Measurements from ENCODE around the gene SLC26A1. TPM values are rescaled to one million over a fixed set of nuclear protein-coding genes. Genes with fewer than 3 reads are reported as not detected.

SLC26A1 gene
- total and polyA plus RNA-seq, 2 experiments from 2014 or later = 0.22 to 1.8 TPM

GRCh38 chr4:968621-969394 is 24.4 kb downstream of the SLC26A1 start:
- H3K4me3 ChIP-seq = no peak overlapping the region
- no peaks in the 10 kb centered on the region for H4K20me1 ChIP-seq (ENCODE audit: insufficient read depth)
- 82 to 92% methylated on average over 18 to 20 of the region's 23 CpGs for WGBS, 2 experiments (ENCODE audit: low coverage in 1 of 2, low lambda C conversion rate in 2 of 2, missing lambda C conversion rate in 2 of 2)
- no peaks in the 10 kb centered on the region for H3K27me3 ChIP-seq (replicated peaks; ENCODE audit: insufficient read depth)
- peaks cover 5% of the 10 kb centered on the region; the same call in 1 of the 2 replicates for H3K4me1 ChIP-seq (ENCODE audit: insufficient read depth)
- TF ChIP-seq EZH2 (IDR thresholded peaks at IDR 0.05; ENCODE audit: insufficient read depth, poor library complexity, severe bottlenecking) = no peak
- H3K27ac ChIP-seq = no peak overlapping the region
- peaks cover 14% of the 10 kb centered on the region; the same call in 1 of the 2 replicates for H3K79me2 ChIP-seq (ENCODE audit: insufficient read depth)
- H2AFZ ChIP-seq = no peak overlapping the region
- no peak overlapping the region for H3K9ac ChIP-seq
- in situ Hi-C loops (cut with MboI) = no loop called here
- H3K9me3 ChIP-seq (ENCODE audit: low read depth) = no peaks in the 10 kb centered on the region
- H3K36me3 ChIP-seq (ENCODE audit: low read depth) = no peaks in the 10 kb centered on the region
- H3K4me2 ChIP-seq (ENCODE audit: unreplicated experiment) = no peak overlapping the region
- no peak for DNase-seq
- H3K9me2 ChIP-seq (ENCODE audit: insufficient read depth) = no peaks in the 10 kb centered on the region
- H3F3A ChIP-seq (ENCODE audit: insufficient read depth) = no peaks in the 10 kb centered on the region

DNA sequence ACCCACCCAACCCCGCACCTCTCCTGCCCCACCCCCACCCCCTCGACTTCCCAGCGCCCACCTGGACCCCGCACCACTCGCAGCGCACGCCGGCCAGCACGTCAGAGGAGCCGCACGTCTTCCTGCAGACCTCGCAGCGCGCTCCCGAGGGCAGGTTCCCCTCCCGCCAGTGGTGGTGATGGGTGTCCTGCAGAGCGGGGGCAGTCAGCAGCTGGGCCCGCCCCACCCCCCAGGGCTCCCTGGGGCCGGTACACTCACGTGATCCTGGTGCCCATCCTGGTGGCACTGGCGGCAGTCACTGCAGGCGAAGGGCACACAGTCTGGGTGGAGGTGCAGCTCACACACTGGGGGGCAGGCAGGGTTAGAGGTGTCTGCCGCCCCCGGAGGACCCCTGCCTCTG is 25.0 kb downstream of the SLC26A1 start:
- 72 to 80% methylated on average over 11 to 22 of the region's 24 CpGs for WGBS, 2 experiments (ENCODE audit: low coverage in 1 of 2, low lambda C conversion rate in 2 of 2, missing lambda C conversion rate in 2 of 2)
- H3K4me3 ChIP-seq = no peak overlapping the region

GRCh38 chr4:967113-968104 is 25.8 kb downstream of the SLC26A1 start:
- in situ Hi-C loops (cut with MboI) = no loop called here
- H2AFZ ChIP-seq = no peak overlapping the region
- H3K27me3 ChIP-seq (replicated peaks; ENCODE audit: insufficient read depth) = no peaks in the 10 kb centered on the region
- peaks cover 8% of the 10 kb centered on the region; the same call in 1 of the 2 replicates for H3K79me2 ChIP-seq (ENCODE audit: insufficient read depth)
- H3K9me2 ChIP-seq (ENCODE audit: insufficient read depth) = no peaks in the 10 kb centered on the region
- no peaks in the 10 kb centered on the region for H3K9me3 ChIP-seq (ENCODE audit: low read depth)
- H4K20me1 ChIP-seq (ENCODE audit: insufficient read depth) = no peaks in the 10 kb centered on the region
- no peak for DNase-seq
- TF ChIP-seq EZH2 (IDR thresholded peaks at IDR 0.05; ENCODE audit: insufficient read depth, poor library complexity, severe bottlenecking) (no peak), EZH2phosphoT487 (IDR thresholded peaks at IDR 0.05; ENCODE audit: insufficient read depth, low read depth) (no peak)
- no peak overlapping the region for H3K4me3 ChIP-seq
- 82 to 85% methylated on average over 43 to 75 of the region's 76 CpGs for WGBS, 2 experiments (ENCODE audit: low coverage in 1 of 2, low lambda C conversion rate in 2 of 2, missing lambda C conversion rate in 2 of 2)
- H3K4me1 ChIP-seq (ENCODE audit: insufficient read depth) = peaks cover 5% of the 10 kb centered on the region; the same call in 1 of the 2 replicates
- H3K9ac ChIP-seq = no peak overlapping the region
- H3K4me2 ChIP-seq (ENCODE audit: unreplicated experiment) = no peak overlapping the region
- H3F3A ChIP-seq (ENCODE audit: insufficient read depth) = no peaks in the 10 kb centered on the region
- no peak overlapping the region for H3K27ac ChIP-seq
- H3K36me3 ChIP-seq (ENCODE audit: low read depth) = no peaks in the 10 kb centered on the region

More for the DNA sequence above, 25.0 kb downstream of the SLC26A1 start:
- Histone ChIP-seq H3K27me3 (replicated peaks; ENCODE audit: insufficient read depth) (no peaks in the 10 kb centered on the region), H3K9me2 (ENCODE audit: insufficient read depth) (no peaks in the 10 kb centered on the region), H3K79me2 (ENCODE audit: insufficient read depth) (peaks cover 14% of the 10 kb centered on the region; the same call in 1 of the 2 replicates), H4K20me1 (ENCODE audit: insufficient read depth) (no peaks in the 10 kb centered on the region), H3K9ac (no peak overlapping the region), H3K27ac (no peak overlapping the region), H3F3A (ENCODE audit: insufficient read depth) (no peaks in the 10 kb centered on the region), H3K36me3 (ENCODE audit: low read depth) (no peaks in the 10 kb centered on the region), H3K4me2 (ENCODE audit: unreplicated experiment) (no peak overlapping the region), H3K4me1 (ENCODE audit: insufficient read depth) (peaks cover 5% of the 10 kb centered on the region; the same call in 1 of the 2 replicates), H3K9me3 (ENCODE audit: low read depth) (no peaks in the 10 kb centered on the region), H2AFZ (no peak overlapping the region)
- no peak for TF ChIP-seq EZH2phosphoT487 (IDR thresholded peaks at IDR 0.05; ENCODE audit: insufficient read depth, low read depth)
- no peak for TF ChIP-seq EZH2 (IDR thresholded peaks at IDR 0.05; ENCODE audit: insufficient read depth, poor library complexity, severe bottlenecking)
- DNase-seq = no peak
- in situ Hi-C loops (cut with MboI) = no loop called here
